NCI-H748 (cell line): ENCODE results near the gene MIOX.
"Not testable (repeated sequence)": the region's sequence is repeated elsewhere in the genome, so short reads cannot be mapped to it uniquely, and the experiment has no call there.

Source experiments
- DNase-seq: peaks from one replicate; lab custom pipeline; 2025; ENCODE audit not compliant: unreplicated experiment; lab: John Stamatoyannopoulos, UW

The MIOX gene

GRCh38 chr22:50528682-50529415, 42.2 kb downstream of the MIOX start:
- DNase-seq = peak; percentile 24

GRCh38 chr22:50529416-50529896, 42.8 kb downstream of the MIOX start:
- peak; percentile 33 for DNase-seq

GRCh38 chr22:50529897-50530579, 43.4 kb downstream of the MIOX start, which contains the start of gene TYMP:
TYMP (minus strand) TSS chr22:50530012; CDS start chr22:50529709, 303 bp downstream.
- peak; percentile 47 for DNase-seq

- DNase-seq = no peak
These were observed 43.9 kb downstream of the MIOX start for GRCh38 chr22:50530580-50530876.

- DNase-seq = peak; percentile 80
These were observed 44.4 kb downstream of the MIOX start for GRCh38 chr22:50530877-50531545.

GRCh38 chr22:50531546-50531961, 44.9 kb downstream of the MIOX start:
- peak; percentile 59 for DNase-seq

- peak; percentile 62 for DNase-seq
These were observed 45.5 kb downstream of the MIOX start for GRCh38 chr22:50531962-50532674.

GRCh38 chr22:50532824-50533796, 46.5 kb downstream of the MIOX start:
- no peak for DNase-seq

GRCh38 chr22:50533856-50534711, 47.4 kb downstream of the MIOX start:
- DNase-seq = not testable (repeated sequence)

GRCh38 chr22:50535113-50535512, 48.5 kb downstream of the MIOX start:
- no peak for DNase-seq

- DNase-seq = no peak
These were observed 49.6 kb downstream of the MIOX start for GRCh38 chr22:50536226-50536625.

GRCh38 chr22:50537765-50538164, 51.1 kb downstream of the MIOX start:
- DNase-seq = no peak
